Measurements from ENCODE around the gene BMPR1A.

BMPR1A gene

DNA sequence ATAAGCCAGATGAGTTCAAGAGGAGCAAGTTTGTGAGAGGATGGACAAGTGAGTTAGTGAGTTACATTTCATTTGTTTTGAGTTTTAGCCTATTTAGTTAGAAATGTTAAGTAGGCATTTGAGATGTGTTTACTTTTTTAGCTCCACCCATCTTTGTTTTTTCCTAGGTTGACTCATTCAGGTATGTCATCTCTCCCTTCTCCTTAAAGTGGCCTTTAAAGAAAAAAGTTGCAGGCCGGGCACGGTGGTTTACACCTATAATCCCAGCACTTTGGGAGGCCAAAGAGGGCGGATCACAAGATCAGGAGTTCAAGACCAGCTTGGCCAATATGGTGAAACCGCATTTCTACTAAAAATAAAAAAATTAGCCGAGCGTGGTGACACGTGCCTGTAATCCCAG, 71.2 kb downstream of the BMPR1A start:
- H3K4me1 ChIP-seq = peaks cover 2% of the 10 kb centered on the region
- H2AFZ ChIP-seq = no peak overlapping the region
- peaks cover 18% of the 10 kb centered on the region for H3K79me2 ChIP-seq

DNA sequence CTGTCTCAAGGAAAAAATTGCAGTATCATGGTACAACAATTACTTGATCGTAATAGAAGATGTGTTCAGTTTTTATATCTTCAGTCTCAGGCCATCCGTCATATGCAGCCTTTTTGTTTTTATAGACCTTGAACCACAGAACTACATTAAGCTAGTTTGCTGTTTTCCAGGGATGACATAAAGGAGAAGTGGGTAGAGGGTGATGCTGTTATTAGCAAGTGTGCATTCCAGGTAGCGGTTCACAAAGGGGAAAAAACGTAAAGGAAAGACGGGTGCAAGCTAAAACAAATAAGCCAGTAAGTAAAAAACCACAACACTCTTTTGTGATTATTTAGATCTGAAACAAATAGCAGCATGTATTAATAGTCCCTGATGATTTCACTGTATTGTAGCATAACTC, 71.7 kb downstream of the BMPR1A start:
- Histone ChIP-seq H3K4me1 (peaks cover 2% of the 10 kb centered on the region), H3K9me3 (ENCODE audit: control insufficient read depth, low read length) (no peaks in the 10 kb centered on the region), H2AFZ (no peak overlapping the region), H3K9ac (no peak overlapping the region), H3K79me2 (peaks cover 23% of the 10 kb centered on the region), H3K4me2 (ENCODE audit: low read length) (no peak overlapping the region), H3K27ac (no peak overlapping the region), H3K4me3 (ENCODE audit: low read depth, low read length) (no peak overlapping the region), H3K36me3 (ENCODE audit: control insufficient read depth, insufficient read depth, low read length) (no peaks in the 10 kb centered on the region), H3K27me3 (ENCODE audit: control insufficient read depth, insufficient read depth, low read length) (no peaks in the 10 kb centered on the region)
- TF ChIP-seq, protein P1, sequence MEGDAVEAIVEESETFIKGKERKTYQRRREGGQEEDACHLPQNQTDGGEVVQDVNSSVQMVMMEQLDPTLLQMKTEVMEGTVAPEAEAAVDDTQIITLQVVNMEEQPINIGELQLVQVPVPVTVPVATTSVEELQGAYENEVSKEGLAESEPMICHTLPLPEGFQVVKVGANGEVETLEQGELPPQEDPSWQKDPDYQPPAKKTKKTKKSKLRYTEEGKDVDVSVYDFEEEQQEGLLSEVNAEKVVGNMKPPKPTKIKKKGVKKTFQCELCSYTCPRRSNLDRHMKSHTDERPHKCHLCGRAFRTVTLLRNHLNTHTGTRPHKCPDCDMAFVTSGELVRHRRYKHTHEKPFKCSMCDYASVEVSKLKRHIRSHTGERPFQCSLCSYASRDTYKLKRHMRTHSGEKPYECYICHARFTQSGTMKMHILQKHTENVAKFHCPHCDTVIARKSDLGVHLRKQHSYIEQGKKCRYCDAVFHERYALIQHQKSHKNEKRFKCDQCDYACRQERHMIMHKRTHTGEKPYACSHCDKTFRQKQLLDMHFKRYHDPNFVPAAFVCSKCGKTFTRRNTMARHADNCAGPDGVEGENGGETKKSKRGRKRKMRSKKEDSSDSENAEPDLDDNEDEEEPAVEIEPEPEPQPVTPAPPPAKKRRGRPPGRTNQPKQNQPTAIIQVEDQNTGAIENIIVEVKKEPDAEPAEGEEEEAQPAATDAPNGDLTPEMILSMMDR (IDR thresholded peaks at IDR 0.05) = no peak

More for the DNA sequence above, 71.2 kb downstream of the BMPR1A start:
- Histone ChIP-seq H3K9me3 (ENCODE audit: control insufficient read depth, low read length) (no peaks in the 10 kb centered on the region), H3K27ac (no peak overlapping the region), H3K36me3 (ENCODE audit: control insufficient read depth, insufficient read depth, low read length) (no peaks in the 10 kb centered on the region), H3K27me3 (ENCODE audit: control insufficient read depth, insufficient read depth, low read length) (no peaks in the 10 kb centered on the region), H3K4me2 (ENCODE audit: low read length) (no peak overlapping the region), H3K4me3 (ENCODE audit: low read depth, low read length) (no peak overlapping the region), H3K9ac (no peak overlapping the region)
- TF ChIP-seq, protein P1 (IDR thresholded peaks at IDR 0.05) = no peak

DNA sequence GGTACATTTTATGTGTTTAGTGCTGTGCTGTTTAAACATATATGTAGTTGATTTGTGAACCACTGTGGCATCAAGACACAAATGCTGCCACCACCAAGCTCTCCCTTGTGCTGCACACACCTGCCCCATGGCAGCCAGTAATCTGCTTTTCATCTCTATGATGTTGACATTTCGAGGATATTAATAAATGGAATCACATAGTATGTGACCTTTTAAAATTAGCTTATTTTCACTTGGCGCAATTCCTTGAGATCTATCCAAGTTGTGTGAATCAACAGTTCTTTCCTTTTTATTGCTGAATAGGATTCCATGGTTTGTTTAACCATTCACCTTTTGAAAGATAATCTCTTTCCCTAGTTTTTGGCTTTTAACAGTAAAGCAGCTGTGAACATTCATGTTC, 73.1 kb downstream of the BMPR1A start:
- H3K27ac ChIP-seq = no peak overlapping the region
- H3K79me2 ChIP-seq = peaks cover 21% of the 10 kb centered on the region
- no peaks in the 10 kb centered on the region for H3K27me3 ChIP-seq (ENCODE audit: control insufficient read depth, insufficient read depth, low read length)
- peaks cover 2% of the 10 kb centered on the region for H3K4me1 ChIP-seq
- no peaks in the 10 kb centered on the region for H3K36me3 ChIP-seq (ENCODE audit: control insufficient read depth, insufficient read depth, low read length)
- no peak overlapping the region for H3K4me3 ChIP-seq (ENCODE audit: low read depth, low read length)
- no peak overlapping the region for H3K4me2 ChIP-seq (ENCODE audit: low read length)
- H3K9me3 ChIP-seq (ENCODE audit: control insufficient read depth, low read length) = no peaks in the 10 kb centered on the region
- TF ChIP-seq, protein P1 (IDR thresholded peaks at IDR 0.05) = no peak
- H3K9ac ChIP-seq = no peak overlapping the region
- no peak overlapping the region for H2AFZ ChIP-seq

DNA sequence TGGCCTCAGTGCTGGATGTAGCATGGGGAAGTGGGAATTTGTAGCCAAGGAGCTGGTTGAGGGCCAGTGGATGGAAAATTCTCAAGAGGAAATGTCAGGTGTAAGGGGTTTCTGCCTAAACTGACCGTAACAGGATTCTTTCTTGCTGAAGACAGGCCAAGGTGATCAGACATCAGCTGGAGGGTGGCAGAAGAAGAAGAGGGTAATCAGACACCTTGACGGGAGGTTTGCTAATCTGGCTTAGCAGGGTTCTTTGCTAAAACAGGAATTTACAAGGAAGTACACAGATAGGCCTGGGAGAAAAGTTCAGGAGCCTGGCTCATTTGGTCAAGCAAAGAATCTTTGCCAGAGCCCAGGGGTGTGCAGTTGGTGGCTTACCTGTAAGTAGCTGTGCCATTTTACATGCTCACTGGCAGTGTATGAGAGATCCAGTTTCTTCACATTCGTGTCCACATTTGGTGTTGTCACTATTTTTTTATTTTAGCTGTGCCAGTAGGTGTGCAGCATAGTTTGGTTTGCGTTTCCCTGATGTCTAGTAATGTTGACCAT, 73.7 kb downstream of the BMPR1A start:
- no peak overlapping the region for H3K9ac ChIP-seq
- H3K9me3 ChIP-seq (ENCODE audit: control insufficient read depth, low read length) = no peaks in the 10 kb centered on the region
- no peaks in the 10 kb centered on the region for H3K36me3 ChIP-seq (ENCODE audit: control insufficient read depth, insufficient read depth, low read length)
- peaks cover 22% of the 10 kb centered on the region for H3K79me2 ChIP-seq
- no peak overlapping the region for H3K4me2 ChIP-seq (ENCODE audit: low read length)
- H3K27me3 ChIP-seq (ENCODE audit: control insufficient read depth, insufficient read depth, low read length) = no peaks in the 10 kb centered on the region
- no peak overlapping the region for H3K27ac ChIP-seq
- TF ChIP-seq, protein P1 (IDR thresholded peaks at IDR 0.05) = no peak
- peaks cover 2% of the 10 kb centered on the region for H3K4me1 ChIP-seq
- no peak overlapping the region for H2AFZ ChIP-seq
- no peak overlapping the region for H3K4me3 ChIP-seq (ENCODE audit: low read depth, low read length)

DNA sequence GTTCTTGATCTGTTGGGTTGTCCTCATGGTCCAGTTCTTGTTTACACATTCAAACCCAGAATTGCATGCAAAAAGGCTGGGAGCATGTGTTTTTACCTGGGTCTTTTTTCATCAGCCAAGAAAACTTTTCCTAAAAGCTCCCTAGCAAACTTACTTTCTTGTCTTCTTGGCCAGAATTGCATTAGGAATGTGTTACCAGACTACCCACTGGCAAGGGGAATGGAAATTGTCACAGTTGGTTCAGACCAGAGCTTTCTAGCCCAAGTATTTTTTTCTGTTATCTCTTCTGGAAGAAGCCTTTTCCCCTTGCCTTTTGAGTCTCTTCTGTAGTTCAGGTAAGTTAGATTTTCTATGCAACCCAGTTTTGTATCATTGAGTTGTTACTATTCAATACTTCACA, 77.5 kb downstream of the BMPR1A start:
- Histone ChIP-seq H3K4me1 (peaks cover 9% of the 10 kb centered on the region), H3K4me3 (ENCODE audit: low read depth, low read length) (no peak overlapping the region), H3K36me3 (ENCODE audit: control insufficient read depth, insufficient read depth, low read length) (no peaks in the 10 kb centered on the region), H3K27ac (no peak overlapping the region), H3K9ac (no peak overlapping the region), H3K27me3 (ENCODE audit: control insufficient read depth, insufficient read depth, low read length) (no peaks in the 10 kb centered on the region), H2AFZ (no peak overlapping the region), H3K79me2 (peaks cover 28% of the 10 kb centered on the region), H3K9me3 (ENCODE audit: control insufficient read depth, low read length) (no peaks in the 10 kb centered on the region), H3K4me2 (ENCODE audit: low read length) (no peak overlapping the region)
- TF ChIP-seq, protein P1 (IDR thresholded peaks at IDR 0.05) = no peak

All from parathyroid adenoma (tissue), 2 donors.